Lower leg skin (tissue), 4 donors: ENCODE measurements around the gene RWDD1. TPM values are rescaled to one million over a fixed set of nuclear protein-coding genes. Genes with fewer than 3 reads are reported as not detected.

Source experiments
- DNase-seq, 2 donors: peaks; one replicate each; pipeline ENCODE4 v3.0.0-alpha.2; 2019; ENCODE audit warnings: low spot score in 2 of 2
- H3K4me3 ChIP-seq: fragments of 200-600 bp; sonication (generic); 2 replicates; pipeline ENCODE4 v1.5.1; 2017; ENCODE audit warnings: mild to moderate bottlenecking, low read depth; ENCODE audit not compliant: poor library complexity, severe bottlenecking
- POLR2A ChIP-seq, 2 donors: fragments of 450-650 bp; IDR thresholded peaks; one replicate each; pipeline ENCODE4 v1.6.1; 2016 to 2017; ENCODE audit warnings: antibody characterized with exemption in 2 of 2, mild to moderate bottlenecking in 1 of 2, moderate library complexity in 1 of 2
- WGBS, 2 donors: methylation state at CpG; one replicate each; pipeline ENCODE4 v1.1.5; 2018; 5-methylcytosine and 5-hydroxymethylcytosine counted together
- intact Hi-C: fragments of 100-400 bp; cut with DNase I; formaldehyde crosslinking; loops from one replicate; pipeline ENCODE4 v1.15.0; 2023; ENCODE audit warnings: low total_unique reads
- total RNA-seq, 4 donors: library from RNA; depleted of rRNA; stranded (reverse); fragments of >200 nt; gene quantifications; one replicate each; pipeline ENCODE4 v1.1.0, GENCODE V29; 2016
- TF ChIP-seq, protein P1 (sequence below), 3 donors: fragments of 450-650 bp; IDR thresholded peaks; one replicate each; pipeline ENCODE4 v1.5.1; 2016; ENCODE audit warnings: antibody characterized with exemption in 3 of 3, mild to moderate bottlenecking in 3 of 3, moderate library complexity in 2 of 3

The RWDD1 gene, protein sequence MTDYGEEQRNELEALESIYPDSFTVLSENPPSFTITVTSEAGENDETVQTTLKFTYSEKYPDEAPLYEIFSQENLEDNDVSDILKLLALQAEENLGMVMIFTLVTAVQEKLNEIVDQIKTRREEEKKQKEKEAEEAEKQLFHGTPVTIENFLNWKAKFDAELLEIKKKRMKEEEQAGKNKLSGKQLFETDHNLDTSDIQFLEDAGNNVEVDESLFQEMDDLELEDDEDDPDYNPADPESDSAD
- 10 to 100 TPM; 21.9 to 37.1 (median 30.5) TPM for total RNA-seq

DNA sequence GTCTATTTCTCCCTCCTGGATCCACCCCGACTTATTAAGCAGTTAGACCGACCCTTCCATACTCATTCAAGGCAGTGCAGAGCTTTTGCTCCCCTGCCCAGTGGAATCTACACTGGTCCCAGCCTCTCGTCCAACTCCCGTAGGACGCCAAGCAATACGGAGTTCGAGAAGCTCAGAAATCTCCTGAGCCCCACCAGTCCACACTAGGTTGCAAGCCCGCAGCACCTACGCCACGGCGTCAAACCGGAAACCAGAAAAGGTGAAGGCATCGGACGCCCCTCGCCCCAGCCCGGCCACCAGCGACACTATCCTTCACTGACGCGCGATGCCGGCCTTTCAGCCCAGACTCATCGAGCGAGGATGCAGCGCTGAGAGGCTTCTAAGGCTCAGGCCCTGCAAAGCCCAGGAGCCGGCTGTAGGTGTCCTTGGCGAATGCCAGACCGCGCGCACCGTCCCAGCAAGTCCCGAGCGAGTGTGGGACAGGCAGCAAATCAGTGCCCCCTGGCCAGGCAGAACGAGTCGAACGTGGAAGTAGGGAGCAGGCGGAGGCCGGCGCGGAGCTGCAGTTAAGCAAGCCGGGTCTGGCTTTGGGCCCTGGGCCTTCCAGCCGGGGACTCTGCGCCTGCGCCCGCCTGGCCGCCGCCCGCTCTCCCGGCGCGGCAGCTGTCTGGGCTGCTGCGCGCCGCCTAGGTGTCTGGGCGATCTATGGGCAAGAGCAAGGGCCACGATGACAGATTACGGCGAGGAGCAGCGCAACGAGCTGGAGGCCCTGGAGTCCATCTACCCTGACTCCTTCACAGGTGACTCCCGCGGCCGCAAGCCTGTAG is at the start of gene RWDD1:
Gene RWDD1, plus strand, starts transcription at position 649 of the 827 bp plus-strand sequence. Its CDS starts 79 bp downstream, at position 728.
- TF ChIP-seq, protein P1, sequence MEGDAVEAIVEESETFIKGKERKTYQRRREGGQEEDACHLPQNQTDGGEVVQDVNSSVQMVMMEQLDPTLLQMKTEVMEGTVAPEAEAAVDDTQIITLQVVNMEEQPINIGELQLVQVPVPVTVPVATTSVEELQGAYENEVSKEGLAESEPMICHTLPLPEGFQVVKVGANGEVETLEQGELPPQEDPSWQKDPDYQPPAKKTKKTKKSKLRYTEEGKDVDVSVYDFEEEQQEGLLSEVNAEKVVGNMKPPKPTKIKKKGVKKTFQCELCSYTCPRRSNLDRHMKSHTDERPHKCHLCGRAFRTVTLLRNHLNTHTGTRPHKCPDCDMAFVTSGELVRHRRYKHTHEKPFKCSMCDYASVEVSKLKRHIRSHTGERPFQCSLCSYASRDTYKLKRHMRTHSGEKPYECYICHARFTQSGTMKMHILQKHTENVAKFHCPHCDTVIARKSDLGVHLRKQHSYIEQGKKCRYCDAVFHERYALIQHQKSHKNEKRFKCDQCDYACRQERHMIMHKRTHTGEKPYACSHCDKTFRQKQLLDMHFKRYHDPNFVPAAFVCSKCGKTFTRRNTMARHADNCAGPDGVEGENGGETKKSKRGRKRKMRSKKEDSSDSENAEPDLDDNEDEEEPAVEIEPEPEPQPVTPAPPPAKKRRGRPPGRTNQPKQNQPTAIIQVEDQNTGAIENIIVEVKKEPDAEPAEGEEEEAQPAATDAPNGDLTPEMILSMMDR (IDR thresholded peaks at IDR 0.05): peak in 1 of 3 donors; percentile 81
- no peak for TF ChIP-seq POLR2A (IDR thresholded peaks at IDR 0.05)
- 1% methylated on average over 37 to 44 of the region's 62 CpGs for WGBS, 2 donors
- peak within 1 kb of the TSS; percentile 73 for H3K4me3 ChIP-seq
- DNase-seq: peak; percentile 97 to 99
- intact Hi-C loops: no loop called here

DNA sequence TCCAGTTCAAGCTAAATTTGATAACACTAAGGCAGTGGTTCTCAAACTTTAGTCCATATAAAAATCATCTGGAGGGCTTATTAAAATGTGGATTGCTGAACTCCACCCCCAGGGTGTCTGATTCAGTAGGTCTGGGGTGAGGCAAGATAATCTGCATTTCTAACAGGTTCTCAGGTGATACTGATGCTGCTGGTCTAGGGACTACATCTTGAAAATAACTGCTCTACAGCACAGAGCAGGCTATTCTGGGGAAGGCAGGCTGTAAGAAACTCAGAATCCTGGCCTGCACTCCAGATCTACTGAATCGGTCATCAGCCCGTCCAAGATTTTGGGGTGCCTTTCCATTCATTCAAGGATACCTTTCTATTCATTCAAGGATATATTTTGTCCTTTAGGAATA is 48.4 kb upstream of the RWDD1 start:
- no peak for TF ChIP-seq POLR2A (IDR thresholded peaks at IDR 0.05)
- TF ChIP-seq, protein P1 (IDR thresholded peaks at IDR 0.05): no peak
- no peak for DNase-seq
- WGBS, 2 donors: 89 to 100% methylated on average over 2 of the region's 2 CpGs
- intact Hi-C loops: no loop called here
- no peak overlapping the region for H3K4me3 ChIP-seq

DNA sequence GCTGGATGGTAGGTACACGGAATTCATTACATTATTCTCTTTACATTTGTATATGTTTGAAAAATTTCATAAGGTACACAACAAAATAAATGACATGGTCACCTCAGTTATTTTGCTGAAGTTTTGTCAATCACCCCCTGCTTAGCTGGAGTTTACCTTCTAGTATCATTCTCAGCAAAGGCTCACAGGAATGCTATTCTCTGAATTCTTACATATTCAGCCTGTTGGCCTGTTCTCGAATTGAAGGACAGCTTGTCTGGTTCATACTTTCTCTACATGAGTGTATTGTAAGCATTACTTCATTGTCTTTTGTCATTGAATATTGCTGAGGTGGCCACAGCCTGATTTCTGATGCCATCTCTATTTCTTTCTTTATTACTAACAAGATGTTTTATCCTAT is 47.1 kb upstream of the RWDD1 start:
- WGBS, 2 donors: 88 to 91% methylated on average over 2 of the region's 2 CpGs
- DNase-seq: no peak
- intact Hi-C loops: no loop called here
- TF ChIP-seq, protein P1 (IDR thresholded peaks at IDR 0.05): no peak
- TF ChIP-seq POLR2A (IDR thresholded peaks at IDR 0.05): no peak
- no peak overlapping the region for H3K4me3 ChIP-seq

DNA sequence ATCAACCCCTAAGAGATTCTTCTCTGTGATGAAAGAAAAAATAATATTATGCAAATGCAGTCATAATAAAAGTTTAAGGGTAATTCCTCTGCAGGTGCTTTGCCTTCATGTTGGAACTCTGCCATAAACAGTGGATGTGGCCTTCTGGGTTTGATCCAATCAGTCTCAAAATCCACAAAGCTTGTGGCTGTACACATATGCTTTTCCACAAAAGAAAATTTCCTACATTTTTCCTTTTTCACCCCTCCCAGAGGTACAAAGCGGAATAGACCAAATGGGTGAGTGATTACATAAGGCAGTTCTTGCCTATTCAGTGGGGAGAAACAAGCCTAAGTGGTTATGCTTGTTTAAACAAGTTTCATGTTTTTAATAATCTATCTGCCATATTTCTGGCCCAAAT is 43.2 kb upstream of the RWDD1 start:
- intact Hi-C loops: no loop called here
- TF ChIP-seq, protein P1 (IDR thresholded peaks at IDR 0.05): no peak
- no peak for TF ChIP-seq POLR2A (IDR thresholded peaks at IDR 0.05)
- no peak for DNase-seq
- no peak overlapping the region for H3K4me3 ChIP-seq
- 53 to 54% methylated on average over 1 of the region's 1 CpG for WGBS, 2 donors

DNA sequence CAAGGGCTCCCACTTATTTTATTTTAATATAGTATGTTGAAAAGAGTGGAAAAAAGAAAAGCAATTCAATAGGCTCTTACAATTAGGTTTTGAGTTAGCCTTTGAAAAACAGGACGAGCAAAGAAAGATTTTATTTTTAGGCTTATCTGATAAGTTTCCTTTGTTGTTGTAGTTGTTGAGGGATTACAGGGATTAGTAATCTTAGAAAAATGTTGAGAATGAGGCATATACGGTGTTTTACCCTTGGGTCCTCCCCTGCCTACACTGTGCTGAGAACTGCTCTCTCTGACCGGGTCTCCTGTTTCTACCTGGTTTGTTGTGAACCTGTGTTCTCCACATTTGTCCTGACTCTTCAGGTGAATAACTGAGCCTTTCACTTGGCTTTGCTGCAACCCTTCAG is 42.5 kb upstream of the RWDD1 start:
- DNase-seq: no peak
- no peak overlapping the region for H3K4me3 ChIP-seq
- intact Hi-C loops: no loop called here
- 45 to 55% methylated on average over 3 of the region's 3 CpGs for WGBS, 2 donors
- TF ChIP-seq POLR2A (IDR thresholded peaks at IDR 0.05): no peak
- TF ChIP-seq, protein P1 (IDR thresholded peaks at IDR 0.05): no peak
